GM18526 (cell line): ENCODE data around the gene GLDN.

Experiments
- POLR2A ChIP-seq: IDR thresholded peaks from 3 replicates; pipeline ENCODE4 v1.6.1; 2011; ENCODE audit not compliant: insufficient read length; ENCODE audit errors: extremely low read depth

Gene GLDN

DNA sequence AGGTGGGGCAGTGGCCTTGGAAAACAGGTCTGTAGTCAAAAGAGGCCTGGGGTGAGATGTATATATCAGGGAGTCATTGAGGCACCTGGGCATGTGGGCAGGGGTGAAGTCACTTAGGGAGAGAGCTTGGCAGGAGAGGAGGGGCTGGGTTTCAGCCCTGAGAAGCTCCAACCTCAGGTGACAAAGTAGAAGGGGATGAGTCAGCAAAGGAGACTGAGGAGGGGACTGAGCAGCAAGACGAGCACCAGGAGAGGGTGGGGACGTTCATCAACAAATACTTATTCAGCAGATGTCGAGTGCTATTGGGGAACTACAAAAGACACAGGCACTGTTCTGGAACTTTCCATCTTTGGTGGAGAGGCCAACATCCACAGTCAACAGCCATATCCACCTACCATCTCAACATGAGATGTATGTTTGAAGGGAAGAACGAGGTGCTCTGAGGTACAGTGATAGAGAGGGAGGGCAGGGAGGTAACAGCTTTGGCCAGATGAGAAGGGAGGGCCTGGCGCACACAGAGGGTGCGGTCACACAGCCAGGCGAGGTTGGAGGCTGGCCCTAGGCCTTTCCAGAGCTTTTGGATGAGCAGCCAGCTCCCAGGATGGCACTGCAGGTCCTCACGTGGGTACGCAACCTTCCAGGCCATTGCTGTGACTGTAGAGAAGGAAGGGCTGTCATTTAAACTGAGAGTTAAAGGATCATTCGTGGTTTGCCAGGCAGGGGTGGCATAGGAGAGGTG is 45.7 kb downstream of the GLDN start:
- TF ChIP-seq POLR2A, result no peak

DNA sequence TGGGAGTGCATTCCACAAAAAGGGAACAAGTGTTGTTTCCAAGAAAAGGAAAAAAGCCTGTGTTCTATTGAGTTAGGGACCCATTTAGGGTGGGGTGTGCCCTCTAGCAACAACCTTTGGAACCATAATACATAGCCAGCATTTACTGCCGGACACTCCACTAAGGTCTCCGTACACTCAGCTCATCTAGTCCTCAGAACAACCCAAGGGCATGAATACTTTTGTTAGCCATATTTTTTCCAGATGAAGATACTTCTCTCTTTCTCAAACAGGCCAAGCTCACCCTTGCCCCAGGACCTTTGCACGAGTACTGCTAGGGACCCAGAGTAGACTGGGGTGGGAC is 46.2 kb downstream of the GLDN start:
- no peak for TF ChIP-seq POLR2A

DNA sequence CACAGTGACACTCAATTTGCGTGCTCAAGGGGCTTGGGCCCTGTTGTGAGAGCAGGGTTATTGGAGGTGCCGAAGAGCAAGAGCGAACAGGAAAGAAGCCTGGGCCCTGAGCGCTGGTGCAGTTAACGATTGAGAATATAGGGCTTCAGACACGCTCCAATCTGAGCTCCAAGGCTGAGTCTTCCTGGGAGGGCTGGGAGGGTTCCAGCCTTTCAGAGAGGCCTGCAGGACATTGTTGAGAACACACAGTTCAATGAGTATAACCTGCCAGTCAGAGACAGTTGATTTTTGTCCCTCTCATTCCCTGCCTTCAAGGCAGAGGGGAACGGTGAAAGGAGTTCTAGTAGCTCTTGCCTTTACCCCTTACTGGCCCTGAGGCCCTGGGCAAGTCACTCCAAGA is 47.3 kb downstream of the GLDN start:
- TF ChIP-seq POLR2A, result no peak

DNA sequence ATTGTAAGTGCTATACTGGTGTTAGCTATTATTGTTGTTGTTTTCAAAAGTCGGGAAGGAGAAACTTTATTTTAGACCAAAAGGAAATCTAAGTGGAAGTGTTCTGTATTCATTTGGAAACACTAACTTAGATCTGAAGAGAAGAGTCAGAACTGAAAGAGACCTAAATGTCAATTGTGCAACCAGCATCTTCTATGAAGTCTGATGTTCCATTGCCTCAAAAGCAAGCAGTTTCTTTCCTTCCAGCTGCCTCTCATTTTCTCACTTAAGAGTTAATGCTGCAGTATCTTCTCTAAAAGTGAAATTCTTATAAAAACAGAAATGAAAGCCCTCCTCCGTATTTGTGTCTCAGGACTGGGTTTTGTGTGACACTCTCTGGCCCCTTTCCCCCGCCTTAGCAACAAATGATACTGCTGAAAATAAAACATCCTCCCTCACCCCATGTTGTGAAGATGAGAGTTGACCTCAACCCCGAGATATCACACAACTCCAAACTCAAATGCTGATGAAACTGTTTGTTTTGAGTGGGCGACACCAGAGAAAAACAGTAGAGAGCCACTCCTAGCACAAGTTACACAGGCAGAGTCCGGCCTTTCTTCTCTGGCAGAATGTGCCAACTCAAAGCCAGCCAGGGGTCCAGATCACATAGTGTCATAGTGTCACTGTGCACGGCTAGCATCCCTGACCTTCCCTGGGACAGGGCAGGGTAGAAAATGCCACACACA is 48.9 kb downstream of the GLDN start:
- TF ChIP-seq POLR2A, result no peak

DNA sequence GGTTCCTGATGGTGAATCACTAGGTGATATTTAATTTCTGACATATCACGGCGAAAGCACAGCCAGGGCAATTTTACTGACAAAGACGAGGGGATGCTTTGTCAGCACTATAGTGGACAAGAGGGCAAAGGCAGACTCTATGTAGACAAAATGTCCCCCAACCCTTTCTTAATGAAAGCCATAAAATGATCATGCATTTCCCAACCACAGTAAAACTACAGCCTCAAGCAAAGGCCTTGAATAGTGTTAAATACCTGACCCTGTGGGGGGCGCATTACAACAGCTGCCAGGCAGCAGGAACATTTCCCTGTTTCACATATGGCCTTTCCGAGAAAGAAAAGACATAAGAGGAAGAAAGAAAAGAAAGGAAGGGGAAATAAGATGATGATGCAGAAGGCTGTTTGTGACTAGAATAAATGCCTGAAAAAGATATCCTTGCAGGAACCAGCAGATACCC is 49.5 kb downstream of the GLDN start:
- no peak for TF ChIP-seq POLR2A

DNA sequence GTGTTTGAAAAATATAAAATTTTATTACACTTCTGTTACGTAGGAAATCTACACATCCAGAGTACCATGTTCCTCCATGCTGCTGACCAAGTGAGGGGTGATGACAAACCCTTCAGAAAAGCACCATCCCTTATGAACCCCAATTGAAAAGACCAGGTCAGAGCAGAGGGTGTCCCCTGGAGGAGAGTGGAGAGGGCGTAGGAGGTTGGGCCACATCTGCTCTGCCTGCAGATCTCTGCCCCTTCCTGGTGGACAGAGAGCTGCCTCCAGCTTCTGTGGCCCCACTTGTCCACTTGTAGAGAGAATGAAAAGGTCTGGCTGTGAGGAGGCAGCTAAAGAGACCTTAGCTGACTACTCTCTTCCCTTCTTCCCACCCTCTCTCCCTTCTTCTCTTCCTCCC is 55.5 kb downstream of the GLDN start:
- TF ChIP-seq POLR2A, result no peak

DNA sequence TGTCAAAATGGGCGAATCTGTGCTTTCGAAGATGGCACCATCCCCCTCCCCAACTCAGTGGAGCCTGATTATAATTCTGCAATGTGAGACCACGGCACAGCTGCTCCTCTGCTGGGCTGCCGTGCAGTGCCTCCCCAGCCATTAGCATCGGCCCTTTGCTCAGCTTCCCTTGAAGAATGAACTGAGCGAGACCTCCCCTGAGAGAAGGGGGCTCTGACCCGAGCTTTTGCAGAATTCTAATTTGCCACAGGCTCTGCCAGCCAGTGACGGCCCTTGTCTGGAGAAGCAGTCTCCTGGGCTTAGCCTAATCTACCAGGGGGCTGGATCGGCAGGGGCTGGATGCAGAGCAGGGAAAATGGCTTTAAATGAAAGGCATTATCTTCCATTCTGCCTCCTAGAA is 57.2 kb downstream of the GLDN start:
- TF ChIP-seq POLR2A, result no peak

DNA sequence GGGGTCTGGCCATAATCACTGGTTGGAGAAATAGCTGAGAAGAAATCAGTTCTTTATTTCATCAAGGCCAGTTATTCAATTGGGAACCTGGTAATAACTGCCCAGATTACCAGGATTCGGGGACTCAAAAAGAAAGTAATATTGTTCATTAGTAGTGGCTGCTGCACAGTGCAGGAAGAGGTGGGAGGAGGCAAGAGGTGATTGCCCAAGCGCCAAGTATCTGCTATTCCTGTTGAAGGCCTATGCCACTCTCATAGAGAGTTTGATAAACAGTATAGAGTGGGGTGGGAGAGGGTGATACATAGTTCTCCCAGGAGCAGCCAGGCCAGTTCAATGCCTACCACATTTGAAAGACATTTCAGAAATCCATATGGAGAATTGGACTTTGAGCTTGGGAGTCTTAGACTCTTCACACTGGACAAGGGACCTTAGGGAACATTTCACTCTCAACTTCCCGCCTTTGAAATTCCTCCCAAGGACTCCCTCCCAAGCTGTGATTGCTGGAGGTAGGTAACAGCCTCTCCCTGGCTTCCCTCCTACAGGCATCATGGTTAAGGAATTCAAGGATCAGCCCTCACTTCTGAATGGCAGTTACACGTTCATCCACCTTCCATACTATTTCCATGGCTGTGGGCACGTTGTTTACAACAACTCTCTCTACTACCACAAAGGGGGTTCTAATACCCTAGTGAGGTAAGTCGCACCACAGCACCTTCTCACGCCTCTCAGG is 59.8 kb downstream of the GLDN start:
- no peak for TF ChIP-seq POLR2A

DNA sequence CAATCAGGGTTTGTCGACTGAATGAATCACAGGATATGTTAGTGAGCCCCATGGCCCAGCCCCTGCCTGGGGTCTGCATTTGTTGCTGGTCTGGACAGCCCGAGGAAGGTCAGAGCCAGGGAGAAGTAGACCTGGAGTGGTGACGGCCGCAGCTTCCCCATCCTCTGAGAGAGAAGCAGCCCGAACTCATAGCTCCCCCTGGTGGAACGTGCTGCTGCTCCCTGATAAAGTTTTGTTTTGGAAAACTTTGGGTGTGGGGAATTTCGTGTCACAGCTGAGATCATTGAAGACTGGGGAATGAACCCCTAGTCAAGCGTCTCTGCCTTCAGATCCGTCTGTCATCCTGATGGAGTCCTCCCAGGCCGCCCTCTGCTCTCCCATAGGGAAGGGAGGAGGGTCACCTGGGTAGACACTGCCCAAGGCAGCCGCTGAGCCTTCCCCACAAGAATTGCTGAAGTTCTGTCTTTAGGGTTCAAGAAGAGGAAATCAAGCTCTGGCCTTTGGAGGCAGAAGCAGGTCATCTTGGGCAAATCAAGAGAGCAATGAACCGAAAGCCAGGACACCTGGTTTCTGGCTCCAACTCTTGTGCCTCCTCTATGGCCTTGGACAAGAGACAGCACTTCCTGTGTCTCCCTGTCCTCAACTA is 60.5 kb downstream of the GLDN start:
- no peak for TF ChIP-seq POLR2A

DNA sequence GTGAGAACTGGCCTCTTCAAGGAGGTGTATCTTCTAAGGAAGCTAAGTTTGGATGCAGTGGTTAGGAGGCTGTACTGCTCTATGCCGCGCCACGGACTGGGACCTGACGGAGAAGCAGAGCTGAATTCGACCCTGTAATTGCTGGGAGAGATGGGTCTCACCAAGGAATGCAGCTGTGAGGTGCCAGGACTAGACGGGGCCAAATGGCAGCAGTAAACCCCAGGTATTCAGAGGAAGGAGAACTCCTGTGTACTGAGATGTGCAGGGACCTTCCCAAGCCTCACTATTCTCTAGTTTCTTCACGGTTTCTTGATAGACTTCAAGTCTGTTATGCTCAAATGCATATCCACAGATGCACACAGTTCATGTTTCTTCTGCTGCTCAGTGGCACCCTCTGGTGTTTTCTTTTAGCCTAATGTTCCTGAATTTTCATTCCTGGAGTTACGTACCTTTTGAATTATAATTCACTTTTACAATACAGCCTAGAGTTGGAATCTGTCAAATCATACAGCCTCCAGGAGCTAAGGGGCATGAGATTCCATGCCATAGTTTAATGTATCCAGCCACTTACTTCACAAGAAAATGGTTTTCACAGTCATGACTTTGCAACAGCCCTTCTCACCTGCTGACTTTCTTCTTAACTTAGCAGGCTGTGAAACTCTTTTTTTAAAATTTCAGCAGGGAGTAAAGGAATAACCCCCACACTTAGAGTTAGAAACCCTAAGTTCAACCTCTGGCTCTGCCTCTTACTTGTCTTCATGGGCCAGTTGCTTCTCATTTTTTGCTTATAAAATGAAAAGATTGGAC is 61.8 kb downstream of the GLDN start:
- TF ChIP-seq POLR2A, result no peak

DNA sequence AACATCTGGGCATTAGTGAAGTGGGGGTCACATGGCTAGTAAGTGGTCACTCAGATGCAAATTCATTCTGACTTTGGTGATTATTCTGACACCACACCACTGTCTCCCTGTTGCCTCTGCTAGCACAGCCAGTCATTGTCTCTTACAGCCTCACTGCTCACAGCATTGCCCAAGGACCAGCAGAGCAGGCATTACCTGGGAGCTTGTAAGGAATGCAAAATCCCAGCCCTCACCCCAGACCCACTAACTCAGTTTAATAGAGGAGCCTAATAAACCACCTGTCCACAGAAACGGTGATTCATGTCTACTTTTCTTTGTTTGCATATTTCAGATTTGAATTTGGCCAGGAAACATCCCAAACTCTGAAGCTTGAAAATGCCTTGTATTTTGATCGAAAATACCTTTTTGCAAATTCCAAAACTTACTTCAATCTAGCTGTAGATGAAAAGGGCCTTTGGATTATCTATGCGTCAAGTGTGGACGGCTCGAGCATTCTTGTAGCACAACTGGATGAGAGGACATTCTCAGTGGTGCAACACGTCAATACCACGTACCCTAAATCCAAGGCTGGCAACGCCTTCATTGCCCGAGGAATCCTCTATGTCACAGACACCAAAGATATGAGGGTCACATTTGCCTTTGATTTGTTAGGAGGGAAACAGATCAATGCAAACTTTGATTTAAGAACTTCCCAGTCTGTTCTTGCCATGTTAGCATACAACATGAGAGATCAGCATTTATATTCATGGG is 62.7 kb downstream of the GLDN start:
- no peak for TF ChIP-seq POLR2A

DNA sequence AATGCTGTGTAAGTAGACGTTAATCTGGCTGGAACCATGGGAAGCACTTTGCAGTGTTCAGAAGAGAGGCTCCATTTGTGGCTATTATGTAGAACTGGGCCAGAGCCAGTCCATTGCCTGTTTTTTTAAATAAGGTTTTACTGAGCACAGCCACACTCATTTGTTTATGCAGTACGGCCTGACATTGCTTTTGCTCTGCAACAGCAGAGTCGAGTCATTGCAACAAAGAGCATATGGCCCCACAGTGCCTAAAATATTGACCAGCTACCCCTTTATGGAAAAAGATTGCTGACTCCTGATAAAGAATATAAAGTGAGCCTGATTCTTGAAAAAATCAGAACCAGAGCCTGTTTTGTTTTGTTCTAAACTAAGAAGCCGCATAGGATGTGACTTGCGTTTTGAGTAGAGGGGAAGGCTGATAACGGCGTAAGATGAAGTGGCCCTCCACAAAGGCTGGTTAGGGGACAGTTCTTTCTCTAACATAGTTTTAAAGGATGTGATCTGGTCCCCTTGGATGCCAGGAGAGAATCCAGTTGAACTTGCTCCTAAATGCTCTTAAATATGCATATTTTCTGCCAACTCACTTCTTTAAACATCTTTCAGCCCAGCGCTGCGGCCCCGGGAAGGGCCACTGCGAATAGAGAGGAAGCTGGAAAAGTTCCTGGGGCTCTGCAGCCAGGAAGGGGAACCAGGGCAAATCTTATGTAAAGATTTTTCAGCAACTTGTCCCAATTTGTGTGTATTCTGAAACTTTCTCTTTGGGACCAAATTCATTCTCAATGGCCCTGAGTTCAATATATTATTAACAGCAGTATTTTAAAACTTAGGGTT is 64.5 kb downstream of the GLDN start:
- no peak for TF ChIP-seq POLR2A

DNA sequence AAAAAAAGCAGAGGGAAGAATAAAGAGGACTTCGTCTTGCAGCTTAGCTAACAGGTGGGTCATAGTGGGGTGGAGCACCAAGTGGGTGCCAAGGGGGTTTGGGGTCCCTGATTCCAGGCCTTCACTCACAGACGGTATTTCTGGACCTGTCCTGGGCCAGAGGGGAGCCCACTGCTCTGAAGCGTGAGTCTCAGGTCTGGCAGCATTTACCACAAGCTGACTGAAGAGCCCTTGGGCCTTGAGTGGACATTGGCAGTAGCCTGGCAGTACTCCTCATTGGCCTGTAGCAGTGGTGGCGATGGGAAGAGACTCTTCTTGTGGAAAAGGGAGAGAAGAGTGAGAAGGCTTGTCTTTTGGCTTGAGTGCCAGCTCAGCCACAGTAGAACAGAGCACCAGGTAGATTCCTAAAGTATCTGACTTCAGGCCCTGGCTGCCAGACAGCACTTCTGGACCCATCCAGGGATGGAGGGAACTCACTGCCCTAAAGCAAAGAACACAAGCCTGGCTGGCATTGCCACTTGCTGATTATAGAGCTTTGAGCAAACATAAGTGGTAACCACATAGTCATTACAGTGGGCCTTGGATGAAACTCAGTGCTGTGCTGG is 72.9 kb downstream of the GLDN start:
- no peak for TF ChIP-seq POLR2A
